Activated naive CD8-positive, alpha-beta T cell treated with anti-CD3 and anti-CD28 coated beads, Interleukin-2, amount 50 U/mL, for 16 hours (primary cell): Measurements from ENCODE around the gene BRI3.
"Not testable (repeated sequence)": the region's sequence is repeated elsewhere in the genome, so short reads cannot be mapped to it uniquely, and the experiment has no call there.

Experiments used
- DNase-seq: peaks from one replicate; pipeline ENCODE4 v3.0.0-alpha.2; 2020; ENCODE audit warnings: low read depth, low spot score

Gene BRI3

DNA sequence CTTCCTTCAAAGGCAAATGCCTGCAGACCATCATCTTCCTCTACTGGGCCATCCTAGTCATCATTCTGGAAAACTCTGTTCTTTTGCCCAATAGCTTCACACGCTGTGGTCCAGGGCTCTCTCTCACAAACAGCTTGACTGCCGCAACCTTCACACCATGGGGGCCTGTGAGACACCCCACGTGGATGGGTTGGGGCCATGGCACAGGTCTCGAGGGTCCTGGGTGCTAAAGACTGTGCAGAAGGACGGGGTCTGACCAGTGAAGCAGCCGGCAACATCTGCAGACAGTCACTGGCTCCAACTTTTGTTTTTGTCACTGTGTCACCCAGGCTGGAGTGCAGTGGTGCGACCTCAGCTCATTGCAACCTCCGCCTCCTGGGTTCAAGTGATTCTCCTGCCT lies 28.1 kb downstream of the BRI3 start:
- DNase-seq: no peak

DNA sequence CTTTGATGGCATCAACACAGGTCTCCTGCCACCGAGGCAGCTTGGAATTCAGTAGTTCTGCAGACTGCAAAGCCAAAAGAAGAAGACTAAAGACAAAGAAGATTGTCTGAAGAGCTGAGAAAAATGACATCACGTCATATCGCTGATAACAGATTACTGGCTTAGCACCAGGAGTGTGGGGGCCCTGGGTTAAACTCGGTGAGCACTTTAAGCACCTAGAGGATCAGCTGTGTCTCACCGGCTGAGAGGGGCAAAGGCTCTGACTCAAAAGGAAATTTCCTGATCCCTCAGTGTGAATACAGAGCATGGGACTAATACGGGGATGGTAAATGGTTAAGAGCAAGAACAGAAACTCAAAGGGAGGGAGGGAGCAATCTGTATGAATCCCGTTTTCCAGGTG lies 30.7 kb downstream of the BRI3 start:
- DNase-seq: no peak

DNA sequence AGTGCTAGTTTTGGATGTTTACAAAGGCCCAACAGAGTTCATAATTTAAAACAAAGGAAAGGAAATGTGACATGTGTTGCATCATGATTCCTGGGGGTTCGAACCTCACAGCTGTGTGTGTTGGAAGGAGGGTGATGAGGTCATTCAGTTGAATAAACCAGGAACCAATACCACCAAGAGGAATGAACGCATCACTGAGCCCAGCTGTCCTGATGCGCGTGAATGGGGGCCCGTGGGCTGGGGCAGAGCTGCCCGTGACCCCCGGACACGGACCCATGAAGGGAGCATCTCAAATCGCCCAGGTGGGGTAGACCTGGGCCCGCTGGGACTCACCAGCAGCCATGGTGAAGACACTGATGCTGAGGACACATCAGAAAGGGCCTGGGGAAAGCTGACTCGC lies 33.0 kb downstream of the BRI3 start:
- DNase-seq: no peak

DNA sequence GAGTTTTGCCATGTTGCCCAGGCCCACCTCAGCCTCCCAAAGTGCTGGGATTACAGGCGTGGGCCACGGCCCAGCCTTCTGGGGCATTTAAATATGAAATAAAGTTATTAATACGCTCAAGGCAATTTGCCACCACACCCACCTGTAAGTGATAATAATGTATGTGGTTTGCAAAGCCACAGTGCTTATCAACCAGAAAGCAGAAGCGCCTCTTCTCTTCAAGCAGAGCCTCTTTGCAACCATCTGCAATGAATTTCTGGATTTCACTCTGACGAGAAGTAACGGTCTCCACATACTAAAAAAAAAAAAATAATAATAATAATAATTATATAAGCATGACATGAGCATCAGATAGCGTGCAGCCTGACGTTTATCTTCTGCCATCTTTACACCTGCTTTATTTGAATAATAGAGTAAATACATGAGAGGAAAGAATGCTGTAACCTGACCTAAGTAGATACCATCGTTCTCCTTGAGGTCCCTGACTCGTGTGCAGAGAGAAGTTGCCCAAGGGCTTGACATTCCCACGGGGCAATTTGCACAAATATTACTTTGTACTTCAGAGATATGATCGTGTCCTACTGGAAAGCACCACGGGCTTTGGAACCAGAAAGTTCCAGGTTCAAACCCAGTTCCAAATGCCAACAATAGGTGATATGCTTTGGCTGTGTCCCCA lies 34.0 kb downstream of the BRI3 start:
- no peak for DNase-seq

DNA sequence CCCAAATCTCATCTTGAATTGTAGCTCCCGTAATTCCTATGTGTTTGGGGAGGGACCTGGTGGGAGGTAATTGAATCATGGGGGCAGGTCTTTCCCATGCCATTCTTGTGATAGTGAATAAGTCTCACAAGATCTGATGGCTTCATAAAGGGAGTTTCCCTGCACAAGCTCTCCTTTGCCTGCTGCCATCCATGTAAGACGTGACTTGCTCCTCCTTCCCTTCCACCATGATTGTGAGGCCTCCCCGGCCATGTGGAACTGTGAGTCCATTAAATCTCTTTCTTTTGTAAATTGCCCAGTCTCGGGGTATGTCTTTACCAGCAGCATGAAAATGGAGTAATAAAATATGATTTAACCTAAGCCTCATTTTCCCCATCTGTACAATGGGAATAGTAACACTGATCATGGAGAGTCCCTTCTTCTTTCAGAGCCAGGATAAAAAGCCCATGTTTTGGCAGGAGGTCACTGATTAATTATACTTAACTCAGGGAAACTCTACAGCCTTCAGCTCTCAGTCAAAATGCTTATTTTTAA lies 34.6 kb downstream of the BRI3 start:
- not testable (repeated sequence) for DNase-seq

DNA sequence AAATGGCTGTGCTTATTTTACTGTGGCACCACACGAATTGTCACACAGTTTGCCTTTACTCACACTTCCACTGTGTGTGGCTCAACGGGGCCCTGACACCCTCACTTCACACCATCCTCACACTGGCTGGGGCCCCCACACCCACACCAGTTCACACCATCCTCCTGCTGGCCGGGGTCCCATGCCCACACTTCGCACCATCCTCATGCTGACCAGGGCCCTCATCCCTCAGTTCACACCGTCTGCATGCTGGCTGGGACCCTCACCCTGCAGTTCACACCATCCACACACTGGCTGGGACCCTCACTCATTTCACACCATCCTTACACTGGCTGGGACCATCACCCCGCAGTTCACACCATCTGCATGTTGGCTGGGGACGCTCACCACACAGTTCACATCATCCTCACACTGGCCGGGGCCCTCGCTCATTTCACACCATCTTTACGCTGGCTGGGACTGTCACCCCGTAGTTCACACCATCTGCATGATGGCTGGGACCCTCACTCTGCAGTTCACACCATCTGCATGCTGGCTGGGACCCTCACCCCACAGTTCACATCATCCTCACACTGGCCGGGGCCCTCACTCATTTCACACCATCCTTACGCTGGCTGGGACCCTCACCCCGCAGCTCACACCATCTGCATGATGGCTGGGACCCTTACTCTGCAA lies 36.0 kb downstream of the BRI3 start:
- DNase-seq: no peak

DNA sequence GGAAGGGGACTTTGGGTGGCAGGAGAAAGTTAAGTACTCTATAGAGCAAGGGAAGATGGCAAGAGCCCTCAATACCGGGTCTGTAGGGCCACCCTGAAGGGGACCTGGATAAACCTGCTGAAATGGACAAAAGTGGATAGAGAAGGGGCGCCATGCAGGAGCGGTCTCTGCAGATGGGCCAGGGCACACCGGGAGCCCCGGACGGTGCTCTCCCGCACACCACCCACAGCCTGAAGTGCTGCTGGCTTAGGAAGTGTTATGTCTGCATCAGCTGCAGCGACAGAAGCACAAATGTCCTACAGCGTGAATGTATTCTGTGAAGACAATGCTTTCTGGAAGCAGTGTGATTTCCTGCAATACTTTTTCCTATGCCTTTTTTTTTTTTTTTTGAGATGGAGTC lies 37.7 kb downstream of the BRI3 start:
- DNase-seq: no peak

DNA sequence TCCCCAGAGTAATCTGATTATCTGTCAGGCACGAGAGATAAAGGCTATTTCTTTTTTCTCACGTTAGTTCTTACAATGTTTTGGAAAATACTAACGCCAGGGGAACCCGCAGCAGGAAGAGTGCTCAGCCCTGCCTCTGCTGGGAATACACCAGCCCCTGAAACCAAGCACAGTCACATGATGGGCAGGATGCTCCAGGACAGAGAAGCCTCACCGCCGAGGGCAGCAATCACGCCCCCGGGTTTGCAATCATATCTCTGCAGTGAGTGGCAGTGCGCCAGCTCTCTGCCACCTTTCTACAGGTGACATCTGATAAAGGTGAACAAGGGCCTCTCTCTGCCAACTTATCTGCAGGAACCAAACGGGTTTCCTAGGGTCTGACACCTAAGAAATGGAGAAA lies 39.8 kb downstream of the BRI3 start:
- no peak for DNase-seq

DNA sequence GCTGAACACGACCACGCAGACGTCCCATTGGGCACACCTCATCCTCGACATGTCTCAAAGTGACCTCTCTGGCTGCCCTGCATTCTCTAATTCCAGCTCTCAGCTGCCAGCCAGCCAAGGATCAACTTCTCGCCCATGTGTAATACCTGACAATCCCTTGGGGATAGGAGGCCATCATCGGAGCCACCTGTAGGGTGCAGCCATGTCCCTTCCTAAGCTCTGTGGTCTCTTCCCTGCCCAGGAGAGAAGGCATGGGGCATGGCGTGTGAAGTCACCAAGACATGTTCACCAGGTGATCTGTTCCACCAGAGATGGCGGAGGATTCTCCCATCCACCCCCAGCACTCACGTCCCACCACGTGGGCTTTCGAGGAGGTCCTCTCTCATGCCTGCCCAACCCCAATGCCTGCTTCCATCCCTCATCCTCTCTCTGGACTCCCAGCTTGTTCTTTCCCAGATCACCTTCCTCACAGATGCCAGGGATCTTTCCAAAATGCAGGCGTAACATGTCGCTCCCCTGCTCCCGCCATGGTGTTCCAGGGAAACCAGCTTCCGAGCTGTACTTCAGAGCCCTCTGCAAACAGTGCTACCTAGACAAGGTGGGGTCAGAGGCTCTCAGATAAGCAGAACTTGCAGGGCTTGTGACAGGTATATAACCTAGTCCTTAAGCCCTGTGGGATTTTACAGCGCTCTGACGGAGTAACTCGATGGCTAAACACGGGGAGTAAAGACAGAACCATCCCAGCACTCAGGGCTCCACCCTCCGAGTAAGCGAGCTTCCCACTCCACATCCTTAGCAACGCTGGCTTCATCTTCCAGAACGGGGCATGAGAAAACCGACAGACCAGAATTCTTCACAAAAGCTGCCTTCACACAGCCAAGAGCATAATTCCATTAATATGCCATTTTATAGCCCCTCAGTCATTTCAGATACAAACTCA lies 41.1 kb downstream of the BRI3 start:
- DNase-seq: no peak

DNA sequence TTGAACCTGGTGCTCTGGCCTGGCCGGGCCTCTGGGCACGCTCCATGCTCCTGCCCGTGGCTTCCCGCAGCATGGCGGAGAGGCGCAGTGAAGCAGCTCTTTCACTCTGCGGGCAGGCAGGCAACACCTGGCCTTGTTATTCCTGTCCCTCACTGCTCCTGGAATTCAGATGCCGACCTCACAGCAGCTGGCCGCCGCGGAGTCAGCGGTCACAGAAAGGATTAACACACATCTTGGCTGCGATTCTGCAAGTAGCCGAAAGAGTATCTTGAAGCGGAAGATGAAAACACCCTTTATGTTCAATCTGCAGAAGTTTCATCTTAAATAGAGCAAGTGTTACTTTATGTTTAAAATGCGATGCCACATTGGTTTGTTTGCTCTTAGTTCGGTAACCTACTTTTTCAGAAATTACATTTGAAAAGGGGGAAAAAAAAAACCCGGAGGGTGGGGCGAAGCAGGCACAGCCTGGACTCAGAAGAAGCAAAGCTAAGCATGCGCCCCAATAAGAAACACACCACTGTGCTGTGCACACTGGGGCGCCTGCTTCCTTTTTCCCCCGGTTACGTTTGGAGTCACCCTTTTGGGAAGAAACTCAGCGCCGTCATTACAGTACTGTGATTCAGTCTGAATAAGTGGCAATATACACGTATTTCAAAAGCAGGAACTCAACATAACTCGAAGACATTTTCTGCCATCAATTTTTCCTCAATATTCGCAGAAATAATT lies 42.3 kb downstream of the BRI3 start:
- no peak for DNase-seq

DNA sequence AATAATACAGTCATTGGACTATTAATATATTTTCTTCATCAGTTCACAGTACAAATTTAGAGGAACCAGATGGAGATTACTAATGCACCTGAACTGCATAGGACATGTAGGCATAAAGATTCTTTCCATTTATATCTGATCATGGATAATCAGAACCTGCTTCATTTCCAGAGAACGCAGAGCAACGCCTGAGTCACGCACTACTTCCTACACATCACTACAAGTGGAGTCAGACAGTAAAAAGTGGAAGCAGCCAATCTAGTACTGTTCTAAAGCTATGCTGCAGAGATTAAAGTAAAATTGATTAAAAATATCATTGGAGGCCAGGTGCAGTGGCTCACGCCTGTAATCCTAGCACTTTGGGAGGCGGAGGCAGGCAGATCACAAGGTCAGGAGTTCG lies 43.3 kb downstream of the BRI3 start:
- DNase-seq: no peak

DNA sequence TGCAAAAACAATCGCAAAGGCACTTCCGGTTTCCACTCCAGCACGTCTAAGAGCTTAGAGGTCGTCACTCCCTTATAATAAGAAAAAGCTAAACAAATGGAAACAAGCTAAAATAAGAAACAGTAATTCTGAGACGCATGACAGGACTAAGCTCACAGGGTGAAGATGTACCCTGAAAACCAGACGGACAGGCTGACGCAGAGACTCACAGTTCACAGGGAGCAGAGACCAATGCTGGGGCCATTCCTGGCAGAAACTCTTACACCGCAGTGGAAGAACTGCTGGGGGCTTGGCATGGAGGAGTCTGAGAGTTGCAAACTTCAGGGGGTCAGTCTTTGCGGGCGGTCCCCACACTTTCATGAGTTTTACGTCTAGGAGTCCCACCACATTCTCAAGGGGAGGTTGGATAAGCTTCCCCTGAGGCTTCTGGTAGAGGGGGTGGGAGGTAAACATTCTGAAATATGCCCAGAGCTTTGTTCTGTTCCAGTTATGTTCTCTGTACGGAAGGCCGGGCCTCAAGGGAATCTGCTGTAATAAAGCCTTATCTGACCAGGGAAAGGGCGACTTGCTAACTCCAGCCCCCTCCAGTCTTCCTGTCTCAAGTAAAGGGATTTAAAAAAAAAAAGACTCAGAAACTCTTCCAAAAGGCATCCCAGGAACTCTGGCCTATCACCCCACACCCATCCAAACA lies 47.8 kb downstream of the BRI3 start:
- DNase-seq: no peak

DNA sequence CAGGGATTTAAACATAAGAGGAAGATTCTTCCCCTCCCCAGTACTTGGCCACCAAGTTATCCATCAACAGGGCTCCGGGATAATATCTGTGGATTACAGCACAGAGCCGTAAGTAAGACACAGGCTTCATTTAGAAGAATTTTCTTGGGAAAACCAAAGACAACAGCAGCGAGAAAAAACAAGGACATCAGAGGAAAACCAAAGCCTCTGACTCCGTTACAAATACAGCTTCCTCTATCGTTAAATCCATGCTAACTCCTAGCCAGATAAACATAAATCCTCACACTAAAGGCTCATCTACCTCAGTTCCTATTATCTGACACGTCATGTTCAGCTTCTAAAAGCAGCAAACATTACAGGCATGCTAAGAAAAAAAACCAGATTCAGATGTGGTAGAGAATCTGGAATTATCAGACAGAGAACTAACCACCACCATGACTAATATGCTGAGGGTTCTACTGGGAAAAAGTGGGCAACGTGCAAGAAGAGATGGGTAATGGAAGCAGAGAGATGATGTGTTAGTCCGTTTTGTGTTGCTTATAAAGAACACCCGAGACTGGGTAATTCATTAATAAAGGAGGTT lies 48.4 kb downstream of the BRI3 start:
- no peak for DNase-seq

DNA sequence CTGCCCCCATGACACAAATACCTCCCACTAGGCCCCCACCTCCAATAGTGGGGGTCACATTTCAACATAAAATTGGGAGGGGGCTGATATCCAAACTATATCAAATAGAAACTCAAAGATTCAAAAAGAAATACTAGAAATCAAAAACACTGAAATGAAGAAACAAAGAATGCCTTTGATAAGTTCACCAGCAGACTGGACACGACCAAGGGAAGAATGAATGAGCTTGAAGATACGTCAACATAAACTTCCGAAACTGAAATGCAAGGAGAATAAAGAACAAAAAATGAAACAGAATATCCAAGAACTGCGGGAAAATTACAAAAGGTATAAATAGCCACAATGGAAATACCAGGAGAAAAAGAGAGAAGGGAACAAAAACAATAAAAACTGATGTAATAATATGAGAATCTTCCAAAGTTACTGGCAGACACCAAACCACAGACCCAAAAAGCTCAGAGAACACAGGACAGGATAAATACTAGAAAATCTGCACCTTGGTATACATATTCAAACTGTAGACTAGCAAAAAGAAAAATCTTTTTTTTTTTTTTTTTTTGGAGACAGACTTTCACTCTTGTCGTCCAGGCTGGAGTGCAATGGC lies 49.5 kb downstream of the BRI3 start:
- no peak for DNase-seq

DNA sequence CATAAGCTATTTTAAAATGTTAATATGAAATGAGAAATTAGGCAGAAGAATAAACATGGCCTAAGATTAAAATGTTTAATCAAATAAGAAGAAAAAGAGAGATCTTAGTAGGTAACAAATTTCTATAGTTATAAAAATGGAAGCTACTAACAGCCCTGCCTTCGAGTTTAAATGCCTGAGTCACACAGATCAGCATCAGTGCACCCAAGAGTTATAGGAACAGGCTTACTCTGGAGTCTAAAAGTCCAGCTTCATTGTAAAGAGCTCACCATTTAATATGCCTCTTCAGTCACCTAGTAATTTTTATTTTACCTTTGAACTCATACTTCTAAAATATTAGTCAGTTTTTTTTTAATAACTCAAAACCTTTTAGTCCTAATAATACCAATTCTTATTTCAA lies 52.6 kb downstream of the BRI3 start:
- DNase-seq: no peak

DNA sequence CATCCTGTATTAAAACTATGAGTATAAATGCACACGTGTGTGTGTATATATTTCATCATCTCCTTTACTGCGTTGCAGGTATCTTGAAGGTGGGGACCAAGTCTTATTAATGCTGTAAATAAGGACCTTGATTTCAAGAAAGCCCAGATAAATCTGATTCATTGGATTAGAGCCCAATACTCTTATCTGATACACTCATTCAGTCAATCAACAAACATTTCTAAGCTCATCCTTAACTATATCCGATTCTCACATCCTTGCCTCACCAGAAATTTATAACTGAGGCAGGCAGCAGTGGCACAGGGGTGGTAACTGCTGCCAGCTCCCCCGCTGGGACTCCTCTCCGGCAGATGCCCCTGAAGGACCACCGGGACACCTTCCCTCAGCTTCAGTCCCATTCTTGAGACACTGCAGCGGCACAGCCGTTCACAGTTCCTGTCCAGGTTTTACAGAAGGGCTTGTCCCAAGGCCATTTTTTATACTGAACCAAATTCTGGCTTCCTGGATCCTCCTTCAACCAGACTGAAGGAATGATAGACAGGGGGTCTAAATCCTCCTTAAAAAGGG lies 54.0 kb downstream of the BRI3 start:
- no peak for DNase-seq

DNA sequence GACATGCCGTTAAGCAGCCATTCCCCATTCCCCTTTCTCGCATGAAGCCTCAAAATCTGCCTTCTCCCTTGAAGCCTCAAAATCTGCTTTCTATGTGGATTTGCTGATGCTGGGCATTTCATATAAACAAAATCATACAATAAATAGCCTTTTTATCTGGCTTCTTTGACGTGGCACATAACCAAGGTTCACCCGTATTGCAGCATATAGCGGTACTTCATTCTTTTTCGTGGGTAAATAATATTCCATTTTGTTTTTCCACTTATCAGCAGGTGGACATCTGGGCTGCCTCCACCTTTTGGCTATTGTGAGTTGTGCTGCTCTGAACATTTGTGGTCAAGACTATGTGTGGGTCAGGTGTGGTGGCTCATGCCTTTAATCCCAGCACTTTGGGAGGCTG lies 57.0 kb downstream of the BRI3 start:
- DNase-seq: no peak

DNA sequence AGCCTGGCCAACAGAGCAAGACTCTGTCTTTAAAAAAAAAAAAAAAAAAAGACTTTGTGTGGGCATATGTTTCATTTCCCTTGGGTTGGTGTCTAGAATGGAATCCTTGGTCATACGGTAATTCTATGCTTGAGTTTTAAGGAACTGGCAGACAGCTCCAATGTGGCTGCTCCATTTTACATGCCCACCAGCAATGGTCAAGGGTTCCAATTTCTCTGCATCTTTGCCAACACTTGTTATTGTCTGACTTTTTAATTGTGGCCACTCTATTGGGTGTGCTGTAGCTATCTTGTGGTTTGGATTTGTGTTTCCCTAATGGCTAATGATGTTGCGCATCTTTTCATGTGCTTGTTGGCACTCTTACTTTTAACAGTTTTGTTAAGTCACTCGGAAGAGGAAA lies 57.6 kb downstream of the BRI3 start:
- no peak for DNase-seq

DNA sequence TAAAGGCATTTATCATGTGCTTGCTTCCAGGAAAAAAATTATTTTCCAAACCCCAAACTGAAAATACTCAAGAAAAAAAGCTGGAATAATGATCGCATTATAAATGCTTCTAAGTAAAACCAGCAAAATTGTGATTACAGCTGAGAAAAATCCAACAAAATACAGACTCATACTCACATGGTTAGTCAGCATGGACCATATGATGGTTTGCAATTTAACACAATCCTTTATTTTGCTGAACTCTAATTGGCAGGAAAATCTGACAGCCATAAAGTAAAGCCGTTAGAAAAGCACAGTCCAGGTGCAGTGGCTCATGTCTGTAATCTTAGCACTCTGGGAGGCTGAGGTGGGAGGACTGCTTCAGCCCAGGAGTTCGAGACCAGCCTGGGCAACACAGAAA lies 59.6 kb downstream of the BRI3 start:
- DNase-seq: no peak
